ENCODE data around the gene PCSK1. TPM values are rescaled to one million over a fixed set of nuclear protein-coding genes. Genes with fewer than 3 reads are reported as not detected.

The PCSK1 gene
- total RNA-seq, 1 experiment from 2014 or later = not detected

DNA sequence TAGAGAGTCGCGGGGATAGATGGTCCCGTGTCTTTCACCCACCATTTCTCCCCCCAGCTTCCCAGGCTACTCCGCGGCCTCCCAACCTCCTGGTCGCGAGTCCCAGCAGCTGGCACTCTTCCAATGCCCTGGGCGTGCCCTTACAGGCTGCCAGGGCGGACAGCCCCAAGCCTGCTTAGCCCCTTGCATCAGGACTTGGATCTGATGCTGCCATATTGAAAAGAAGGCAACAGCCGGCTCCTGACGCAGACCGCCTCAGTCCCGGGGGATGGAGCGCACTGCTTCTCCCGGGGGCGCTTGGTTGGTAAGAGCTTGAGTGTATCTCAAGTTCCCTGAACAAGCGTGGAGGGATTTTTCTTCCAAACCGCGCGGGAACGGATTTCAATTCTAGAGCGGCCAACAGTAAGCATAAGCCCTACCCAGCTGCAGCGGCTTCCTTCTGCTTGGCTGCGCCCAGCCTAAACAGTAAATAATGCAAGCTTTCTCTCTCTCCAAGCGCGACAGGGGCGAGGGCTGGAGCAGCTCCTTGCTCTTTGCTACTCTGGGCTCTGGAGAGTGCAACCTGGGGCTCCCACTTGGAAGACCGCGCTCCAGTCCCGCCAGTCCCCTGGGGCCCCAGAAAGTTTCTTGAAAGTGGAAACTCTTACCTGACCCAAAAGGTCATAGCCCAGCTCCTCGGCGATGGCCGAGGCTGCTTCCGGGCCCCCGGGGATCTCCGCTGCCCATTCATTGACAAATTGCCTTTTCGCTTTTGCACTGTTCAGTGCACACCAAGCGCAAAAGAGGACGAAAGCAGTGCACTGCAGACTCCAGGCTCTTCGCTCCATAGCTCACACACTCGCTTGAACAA, 607 bp downstream of the PCSK1 start:
- Histone ChIP-seq H3K4me1 (replicated peaks; ENCODE audit: insufficient read depth) (no peaks in the 10 kb centered on the region), H2AFZ (no peak overlapping the region), H3K9me3 (ENCODE audit: insufficient read depth, low read depth) (no peaks in the 10 kb centered on the region), H3K4me3 (no peak overlapping the region), H4K20me1 (ENCODE audit: insufficient read depth) (no peaks in the 10 kb centered on the region), H3K4me2 (no peak overlapping the region), H3F3A (ENCODE audit: insufficient read depth, low read depth) (no peaks in the 10 kb centered on the region), H3K27ac (no peak overlapping the region), H3K36me3 (ENCODE audit: low read depth) (no peaks in the 10 kb centered on the region), H3K27me3 (ENCODE audit: insufficient read depth, low read depth) (peaks cover 20% of the 10 kb centered on the region), H3K9me2 (ENCODE audit: insufficient read depth) (no peaks in the 10 kb centered on the region), H3K79me2 (ENCODE audit: low read depth) (no peaks in the 10 kb centered on the region)
- ChIA-PET CTCF (no interaction called here), POLR2A (ENCODE audit: unreplicated experiment) (no interaction called here)
- DNase-seq = no peak
- intact Hi-C loops (cut with micrococcal nuclease; ENCODE audit: unreplicated experiment) = no loop called here
- TF ChIP-seq, protein P1, sequence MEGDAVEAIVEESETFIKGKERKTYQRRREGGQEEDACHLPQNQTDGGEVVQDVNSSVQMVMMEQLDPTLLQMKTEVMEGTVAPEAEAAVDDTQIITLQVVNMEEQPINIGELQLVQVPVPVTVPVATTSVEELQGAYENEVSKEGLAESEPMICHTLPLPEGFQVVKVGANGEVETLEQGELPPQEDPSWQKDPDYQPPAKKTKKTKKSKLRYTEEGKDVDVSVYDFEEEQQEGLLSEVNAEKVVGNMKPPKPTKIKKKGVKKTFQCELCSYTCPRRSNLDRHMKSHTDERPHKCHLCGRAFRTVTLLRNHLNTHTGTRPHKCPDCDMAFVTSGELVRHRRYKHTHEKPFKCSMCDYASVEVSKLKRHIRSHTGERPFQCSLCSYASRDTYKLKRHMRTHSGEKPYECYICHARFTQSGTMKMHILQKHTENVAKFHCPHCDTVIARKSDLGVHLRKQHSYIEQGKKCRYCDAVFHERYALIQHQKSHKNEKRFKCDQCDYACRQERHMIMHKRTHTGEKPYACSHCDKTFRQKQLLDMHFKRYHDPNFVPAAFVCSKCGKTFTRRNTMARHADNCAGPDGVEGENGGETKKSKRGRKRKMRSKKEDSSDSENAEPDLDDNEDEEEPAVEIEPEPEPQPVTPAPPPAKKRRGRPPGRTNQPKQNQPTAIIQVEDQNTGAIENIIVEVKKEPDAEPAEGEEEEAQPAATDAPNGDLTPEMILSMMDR (conservative IDR thresholded peaks at IDR 0.05) = no peak
- no peak for TF ChIP-seq EZH2 (IDR thresholded peaks at IDR 0.05; ENCODE audit: low read depth)
- BruUV-seq (replicated peaks) = no TSS peak

DNA sequence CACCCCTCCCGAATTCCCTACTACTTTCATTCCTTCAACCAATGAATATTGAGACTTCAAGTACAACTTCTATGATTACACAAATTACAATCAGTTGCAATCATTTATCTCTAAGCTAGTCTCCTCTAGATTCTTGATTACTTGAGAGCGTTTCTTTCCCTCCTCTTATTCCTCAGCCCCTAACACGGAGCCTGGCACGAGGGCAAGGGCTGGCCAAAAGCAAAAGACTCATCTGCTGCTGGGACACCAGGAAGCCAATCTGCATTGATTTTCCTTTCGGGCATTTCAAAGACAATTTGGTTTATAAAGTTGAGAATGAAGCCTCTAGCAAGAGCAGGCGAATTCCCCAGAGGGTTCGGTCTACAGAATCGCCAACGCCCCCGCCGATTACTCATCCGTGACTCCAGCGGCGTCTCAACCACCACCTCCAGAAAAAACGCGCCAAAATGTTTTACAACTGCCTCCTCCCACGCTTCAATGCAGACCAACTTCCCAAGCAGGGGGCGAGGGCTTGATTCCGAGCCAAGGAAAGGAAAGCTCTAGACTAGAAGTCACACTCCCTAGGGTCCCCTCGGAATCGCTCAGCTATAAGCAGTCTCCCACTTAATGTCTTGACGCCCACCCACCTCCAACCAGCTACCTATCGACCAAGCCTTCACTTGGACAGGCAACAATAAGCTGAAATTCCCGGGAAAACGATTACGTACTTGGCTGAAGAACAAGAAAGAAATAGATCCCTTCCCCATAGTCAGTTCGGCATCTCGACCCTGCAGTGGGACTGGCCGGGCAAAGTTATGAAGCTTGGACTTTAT, 1.5 kb downstream of the PCSK1 start:
- H3K4me2 ChIP-seq = no peak overlapping the region
- H3K9me3 ChIP-seq (ENCODE audit: insufficient read depth, low read depth) = no peaks in the 10 kb centered on the region
- POLR2A ChIA-PET (ENCODE audit: unreplicated experiment) = no interaction called here
- no peaks in the 10 kb centered on the region for H3K4me1 ChIP-seq (replicated peaks; ENCODE audit: insufficient read depth)
- DNase-seq = no peak
- no TSS peak for BruUV-seq (replicated peaks)
- intact Hi-C loops (cut with micrococcal nuclease; ENCODE audit: unreplicated experiment) = no loop called here
- no peak overlapping the region for H3K4me3 ChIP-seq
- H4K20me1 ChIP-seq (ENCODE audit: insufficient read depth) = no peaks in the 10 kb centered on the region
- no peaks in the 10 kb centered on the region for H3K79me2 ChIP-seq (ENCODE audit: low read depth)
- CTCF ChIA-PET = no interaction called here
- H3K27ac ChIP-seq = no peak overlapping the region
- TF ChIP-seq EZH2 (IDR thresholded peaks at IDR 0.05; ENCODE audit: low read depth) = no peak
- TF ChIP-seq, protein P1 (conservative IDR thresholded peaks at IDR 0.05) = no peak
- H3K36me3 ChIP-seq (ENCODE audit: low read depth) = no peaks in the 10 kb centered on the region
- H3K27me3 ChIP-seq (ENCODE audit: insufficient read depth, low read depth) = peaks cover 20% of the 10 kb centered on the region
- no peaks in the 10 kb centered on the region for H3K9me2 ChIP-seq (ENCODE audit: insufficient read depth)
- no peaks in the 10 kb centered on the region for H3F3A ChIP-seq (ENCODE audit: insufficient read depth, low read depth)
- no peak overlapping the region for H2AFZ ChIP-seq

DNA sequence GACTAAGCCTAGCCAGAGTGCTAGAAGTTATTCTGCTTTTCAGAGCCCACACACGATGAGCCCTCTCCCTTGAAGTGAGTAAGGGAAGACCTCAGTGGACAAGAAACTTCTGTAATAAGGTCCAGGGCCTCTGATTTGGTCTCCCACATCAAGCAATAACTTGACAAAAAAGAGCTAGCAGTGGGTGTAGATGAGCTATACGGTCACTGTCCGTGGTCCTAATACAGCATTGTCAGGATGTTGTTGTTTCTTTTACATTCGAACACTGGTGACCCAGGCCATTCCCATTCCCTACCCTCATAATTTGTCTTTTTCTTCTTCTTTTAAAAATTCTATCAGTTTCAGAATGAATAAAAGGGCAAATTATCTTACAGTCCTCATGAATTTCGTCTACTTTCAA, 5.2 kb downstream of the PCSK1 start:
- no peak for DNase-seq
- H3K27me3 ChIP-seq (ENCODE audit: insufficient read depth, low read depth) = peaks cover 21% of the 10 kb centered on the region; the same call in 1 of the 2 replicates
- H3F3A ChIP-seq (ENCODE audit: insufficient read depth, low read depth) = no peaks in the 10 kb centered on the region
- H3K9me3 ChIP-seq (ENCODE audit: insufficient read depth, low read depth) = no peaks in the 10 kb centered on the region
- no peaks in the 10 kb centered on the region for H3K79me2 ChIP-seq (ENCODE audit: low read depth)
- ChIA-PET CTCF (no interaction called here), POLR2A (ENCODE audit: unreplicated experiment) (no interaction called here)
- no peak overlapping the region for H2AFZ ChIP-seq
- H3K27ac ChIP-seq = no peak overlapping the region
- intact Hi-C loops (cut with micrococcal nuclease; ENCODE audit: unreplicated experiment) = no loop called here
- no peak overlapping the region for H3K4me3 ChIP-seq
- no peaks in the 10 kb centered on the region; the same call in 1 of the 2 replicates for H3K9me2 ChIP-seq (ENCODE audit: insufficient read depth)
- TF ChIP-seq EZH2 (IDR thresholded peaks at IDR 0.05; ENCODE audit: low read depth) = no peak
- TF ChIP-seq, protein P1 (conservative IDR thresholded peaks at IDR 0.05) = no peak
- H3K4me1 ChIP-seq (replicated peaks; ENCODE audit: insufficient read depth) = no peaks in the 10 kb centered on the region
- no peak overlapping the region for H3K4me2 ChIP-seq
- no peaks in the 10 kb centered on the region for H4K20me1 ChIP-seq (ENCODE audit: insufficient read depth)
- no peaks in the 10 kb centered on the region for H3K36me3 ChIP-seq (ENCODE audit: low read depth)
- BruUV-seq (replicated peaks) = no TSS peak

Measured in PC-9 (cell line).